DMS114 treated with DMSO at 0.1 percent for 48 hours (cell line): ENCODE measurements around the gene ZNF485.

Experiments used
- DNase-seq: peaks from one replicate; lab custom pipeline; 2025; ENCODE audit not compliant: unreplicated experiment; lab: John Stamatoyannopoulos, UW

ZNF485 gene

GRCh38 chr10:43667317-43667731 is 61.1 kb downstream of the ZNF485 start:
- DNase-seq, result peak; percentile 30
